Panc1 (cell line): ENCODE results near the gene ADAM12. TPM values are rescaled to one million over a fixed set of nuclear protein-coding genes. Genes with fewer than 3 reads are reported as not detected.

ENCODE experiments used
- ATAC-seq: fragments of 200-7000 bp; cut with Tn5 transposase; 2 replicates; pipeline ENCODE4 v1.9.1; 2020; ENCODE audit warnings: mild to moderate bottlenecking, moderate library complexity
- BruUV-seq: library from RNA; stranded (reverse); fragments of 400-500 nt; replicated peaks from 2 replicates; lab custom pipeline; 2021; lab: Mats Ljungman, UMichigan
- CTCF ChIA-PET: fragments of 300-600 bp; sonication (Branson Sonifier 250); formaldehyde crosslinking; loops from one replicate; lab custom pipeline; 2022; ENCODE audit warnings: antibody characterized with exemption; lab: Charles Lee
- POLR2A ChIA-PET: fragments of 300-600 bp; sonication (Branson Sonifier 250); formaldehyde crosslinking; loops from one replicate; lab custom pipeline; 2022; ENCODE audit warnings: antibody characterized with exemption; lab: Charles Lee
- DNase-seq: peaks from one replicate; pipeline ENCODE4 v3.0.0-alpha.2; 2010; ENCODE audit warnings: low read depth, low spot score
- H3K27ac ChIP-seq: 2 replicates; pipeline ENCODE4 v1.5.1; 2011; ENCODE audit warnings: mild to moderate bottlenecking, low read length, inconsistent platforms
- H3K27me3 ChIP-seq: fragments of 200-500 bp; sonication (Bioruptor generic); 2 replicates; pipeline ENCODE4 v1.6.0; 2014; ENCODE audit warnings: low read length, inconsistent platforms; ENCODE audit not compliant: control insufficient read depth, insufficient read depth
- H3K36me3 ChIP-seq: fragments of 200-500 bp; sonication (Bioruptor generic); 2 replicates; pipeline ENCODE4 v1.5.1; 2014; ENCODE audit warnings: inconsistent platforms, mild to moderate bottlenecking, low read length, moderate library complexity; ENCODE audit not compliant: control insufficient read depth, insufficient read depth
- H3K4me1 ChIP-seq: 2 replicates; pipeline ENCODE4 v1.5.1; 2011; ENCODE audit warnings: inconsistent platforms, mild to moderate bottlenecking, low read length, moderate library complexity; ENCODE audit not compliant: control insufficient read depth, insufficient read depth
- H3K4me3 ChIP-seq, 2 experiments: 2 replicates each; pipeline ENCODE4 v1.5.1; 2011 to 2012; ENCODE audit warnings: low read depth in 2 of 2, low read length in 2 of 2, mild to moderate bottlenecking in 2 of 2, inconsistent platforms in 1 of 2, moderate library complexity in 1 of 2
- H3K9me3 ChIP-seq: fragments of 200-500 bp; sonication (Bioruptor generic); 2 replicates; pipeline ENCODE4 v1.5.1; 2014; ENCODE audit warnings: low read depth, mild to moderate bottlenecking, inconsistent platforms, low read length, moderate library complexity; ENCODE audit not compliant: control insufficient read depth, insufficient read depth
- CTCF ChIP-seq: fragments of 450-650 bp; IDR thresholded peaks from 2 replicates; pipeline ENCODE4 v1.5.1; 2017; ENCODE audit warnings: mild to moderate bottlenecking
- POLR2AphosphoS5 ChIP-seq: IDR thresholded peaks from 2 replicates; pipeline ENCODE4 v1.6.1; 2012; ENCODE audit warnings: mild to moderate bottlenecking, low read depth, low read length, moderate library complexity
- REST ChIP-seq, 2 experiments: IDR thresholded peaks; 2 replicates each; pipeline ENCODE4 v1.6.1; 2011 to 2012; ENCODE audit warnings: low read depth in 2 of 2, control low read depth in 1 of 2, low read length in 1 of 2, mild to moderate bottlenecking in 1 of 2, moderate library complexity in 1 of 2; ENCODE audit not compliant: insufficient read depth in 1 of 2
- SIN3A ChIP-seq: IDR thresholded peaks from 2 replicates; pipeline ENCODE4 v1.6.1; 2012; ENCODE audit warnings: low read depth, mild to moderate bottlenecking, low read length, moderate library complexity, borderline replicate concordance; ENCODE audit not compliant: insufficient read depth
- TCF7L2 ChIP-seq: IDR thresholded peaks from 2 replicates; pipeline ENCODE4 v1.6.1; 2011; ENCODE audit warnings: mild to moderate bottlenecking, low read depth, low read length, inconsistent platforms
- in situ Hi-C: cut with HindIII; loops from 2 replicates; pipeline ENCODE4 v1.10.0; 2016; ENCODE audit warnings: low sequenced_read_pairs, low pct_unique_long_range_greater_than_20kb
- intact Hi-C: fragments of 100-400 bp; cut with micrococcal nuclease; formaldehyde crosslinking; loops from one replicate; pipeline ENCODE4 v1.10.0; 2022; ENCODE audit not compliant: unreplicated experiment
- total RNA-seq: library from RNA; stranded (reverse); gene quantifications from one replicate; pipeline ENCODE4 v1.2.1, GENCODE V29; 2021; ENCODE audit not compliant: unreplicated experiment

ADAM12 gene
- total RNA-seq, 1 experiment from 2014 or later = 0.10 TPM

GRCh38 chr10:125990974-125991373 lies 397.3 kb downstream of the ADAM12 start:
- Histone ChIP-seq H3K27ac (no peak overlapping the region), H3K4me1 (no peaks in the 10 kb centered on the region), H3K36me3 (no peaks in the 10 kb centered on the region), H3K4me3 (no peak overlapping the region), H3K27me3 (no peaks in the 10 kb centered on the region), H3K9me3 (no peaks in the 10 kb centered on the region)
- in situ Hi-C loops (no loop called here), intact Hi-C loops (no loop called here)
- no TSS peak for BruUV-seq
- TF ChIP-seq CTCF = no peak
- TF ChIP-seq REST (IDR thresholded peaks at IDR 0.05; ENCODE audit: insufficient read depth in 1 of 2, low read depth in 2 of 2, low read length in 1 of 2) = no peak
- DNase-seq = no peak
- ChIA-PET CTCF (no interaction called here), POLR2A (no interaction called here)
- no peak for ATAC-seq

DNA sequence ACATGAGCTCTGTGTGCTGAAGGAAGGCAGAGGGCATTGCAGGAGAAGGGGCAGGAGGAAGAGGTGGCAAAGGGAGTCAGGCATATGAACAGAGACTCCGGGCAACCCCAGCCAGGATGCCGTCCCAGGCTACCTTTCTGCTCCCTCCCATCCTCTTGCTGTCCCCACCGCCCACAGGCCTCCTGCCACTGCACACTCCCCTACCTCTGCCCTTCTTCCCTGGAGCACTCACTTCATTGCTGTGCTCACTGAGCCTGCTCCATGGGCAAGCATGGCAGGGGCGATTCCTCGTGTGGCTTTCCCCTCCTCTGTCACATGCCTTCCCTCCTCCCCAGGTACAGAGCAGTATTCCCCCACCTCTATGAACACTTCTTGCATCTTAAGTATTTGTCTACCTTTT lies 398.5 kb downstream of the ADAM12 start:
- ChIA-PET CTCF (no interaction called here), POLR2A (no interaction called here)
- no TSS peak for BruUV-seq
- intact Hi-C loops (loop anchor here (10.0 kb wide), 1 partner anchor 395 kb away; the partner anchor contains the start of gene ADAM12), in situ Hi-C loops (no loop called here)
- no peaks in the 10 kb centered on the region for H3K4me1 ChIP-seq
- no peak overlapping the region for H3K4me3 ChIP-seq
- H3K9me3 ChIP-seq = no peaks in the 10 kb centered on the region
- TF ChIP-seq POLR2AphosphoS5 = no peak
- no peak for TF ChIP-seq TCF7L2
- no peak for TF ChIP-seq SIN3A
- no peak for TF ChIP-seq REST (IDR thresholded peaks at IDR 0.05; ENCODE audit: insufficient read depth in 1 of 2, low read depth in 2 of 2, low read length in 1 of 2)
- no peak for TF ChIP-seq CTCF
- no peaks in the 10 kb centered on the region for H3K36me3 ChIP-seq
- DNase-seq (no peak), ATAC-seq (no peak)
- no peak overlapping the region for H3K27ac ChIP-seq
- no peaks in the 10 kb centered on the region for H3K27me3 ChIP-seq
